Activated CD8-positive, alpha-beta memory T cell treated with anti-CD3 and anti-CD28 coated beads, Interleukin-2, amount 50 U/mL, for 24 hours (primary cell): ENCODE measurements around the gene TNFRSF14.
"Not testable (repeated sequence)": the region's sequence is repeated elsewhere in the genome, so short reads cannot be mapped to it uniquely, and the experiment has no call there.

Source experiments
- DNase-seq: peaks from one replicate; pipeline ENCODE4 v3.0.0-alpha.2; 2020; ENCODE audit errors: extremely low read depth

The TNFRSF14 gene

DNA sequence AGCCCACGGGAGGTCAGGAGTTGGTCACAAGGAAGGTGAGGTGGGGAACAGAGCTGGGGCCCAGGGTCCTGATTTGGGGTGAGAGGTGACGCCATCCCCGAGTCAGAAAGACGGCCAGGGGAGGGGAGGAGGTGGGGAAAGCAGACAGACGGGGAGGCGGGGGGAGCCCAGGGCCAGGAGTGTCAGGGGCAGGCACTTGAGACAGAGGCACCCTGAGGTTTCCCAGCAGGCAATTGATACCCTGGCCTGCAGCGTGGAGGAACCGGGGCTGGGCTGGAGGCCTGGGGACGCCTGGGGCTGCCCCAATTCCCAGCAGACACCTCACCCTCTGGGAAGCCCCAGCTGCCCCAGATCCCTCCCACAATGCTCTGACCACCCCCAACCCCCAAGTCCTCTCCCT lies 3.1 kb upstream of the TNFRSF14 start:
- not testable (repeated sequence) for DNase-seq

DNA sequence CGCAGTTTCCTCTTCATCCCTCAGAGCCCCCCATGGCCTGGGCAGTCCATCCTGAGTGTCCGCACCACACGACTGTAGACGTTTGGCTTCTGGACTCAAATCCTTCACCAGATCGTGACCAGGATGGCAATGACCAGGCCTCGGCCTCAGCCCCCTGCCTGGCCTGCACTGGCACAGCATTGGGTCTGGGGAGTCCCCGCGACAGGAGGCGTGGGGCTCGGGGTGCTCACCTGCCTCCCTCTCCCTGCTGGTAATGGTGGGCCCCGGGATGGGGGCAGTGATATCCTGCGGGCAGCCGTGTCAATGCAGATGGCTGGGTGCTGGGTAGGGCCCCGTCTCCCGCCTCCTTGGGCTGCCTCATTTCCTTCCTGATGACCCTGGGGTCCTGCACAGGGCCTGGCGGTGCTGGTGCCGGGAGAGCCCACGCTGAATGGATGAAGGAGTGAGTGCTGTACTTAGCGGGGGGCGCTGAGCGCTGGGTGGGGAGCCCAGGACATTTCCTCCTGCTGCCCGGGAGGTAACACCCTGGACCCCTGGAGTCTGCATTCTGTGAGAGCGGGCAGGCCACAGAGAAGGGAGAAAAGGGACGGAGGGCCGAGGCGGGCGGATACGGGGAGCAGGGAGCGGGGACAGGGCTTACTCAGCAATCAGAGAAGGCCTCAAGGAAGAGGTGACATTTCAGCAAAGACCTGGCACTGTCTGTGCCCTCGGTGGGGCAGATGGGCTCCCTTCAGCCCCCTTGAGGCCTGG lies 2.1 kb upstream of the TNFRSF14 start:
- no peak for DNase-seq

DNA sequence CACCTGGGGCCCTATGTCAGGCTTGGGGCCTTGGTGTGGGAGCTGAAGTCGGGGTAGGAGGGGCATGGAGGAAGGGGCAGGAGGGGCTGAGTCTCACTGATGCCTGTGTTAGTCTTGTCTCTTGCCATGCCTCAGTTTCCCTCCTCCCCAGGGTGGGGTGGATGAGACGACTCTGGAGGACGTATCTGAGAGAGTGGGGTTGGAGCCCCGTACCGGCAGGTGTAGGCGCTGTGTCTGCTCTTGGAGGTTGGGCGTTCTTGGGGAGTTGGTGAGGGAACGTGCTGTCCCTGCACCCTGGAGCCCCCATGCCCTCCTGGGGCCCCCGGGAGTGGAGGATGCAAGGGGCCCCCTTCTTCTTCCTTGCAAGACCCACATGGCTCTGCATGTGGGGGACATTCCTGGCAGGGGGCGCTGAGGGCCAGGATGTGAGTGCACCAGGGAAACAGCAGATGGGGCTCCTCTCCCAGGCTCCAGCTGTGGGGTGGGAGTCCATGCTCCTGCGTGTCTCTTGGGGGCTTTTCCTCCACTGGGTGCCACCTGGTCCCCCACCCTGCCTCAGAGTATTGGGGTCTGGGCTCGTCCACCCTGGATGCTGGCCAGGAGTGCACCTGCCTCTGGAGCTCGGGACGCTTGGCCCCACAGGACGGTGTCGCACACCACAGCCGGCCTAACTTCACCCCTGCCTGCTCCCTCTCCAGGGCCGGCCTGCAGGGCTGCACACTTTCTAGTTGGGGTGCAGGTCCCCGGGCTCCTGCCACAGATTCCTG lies 1.4 kb upstream of the TNFRSF14 start:
- no peak for DNase-seq

DNA sequence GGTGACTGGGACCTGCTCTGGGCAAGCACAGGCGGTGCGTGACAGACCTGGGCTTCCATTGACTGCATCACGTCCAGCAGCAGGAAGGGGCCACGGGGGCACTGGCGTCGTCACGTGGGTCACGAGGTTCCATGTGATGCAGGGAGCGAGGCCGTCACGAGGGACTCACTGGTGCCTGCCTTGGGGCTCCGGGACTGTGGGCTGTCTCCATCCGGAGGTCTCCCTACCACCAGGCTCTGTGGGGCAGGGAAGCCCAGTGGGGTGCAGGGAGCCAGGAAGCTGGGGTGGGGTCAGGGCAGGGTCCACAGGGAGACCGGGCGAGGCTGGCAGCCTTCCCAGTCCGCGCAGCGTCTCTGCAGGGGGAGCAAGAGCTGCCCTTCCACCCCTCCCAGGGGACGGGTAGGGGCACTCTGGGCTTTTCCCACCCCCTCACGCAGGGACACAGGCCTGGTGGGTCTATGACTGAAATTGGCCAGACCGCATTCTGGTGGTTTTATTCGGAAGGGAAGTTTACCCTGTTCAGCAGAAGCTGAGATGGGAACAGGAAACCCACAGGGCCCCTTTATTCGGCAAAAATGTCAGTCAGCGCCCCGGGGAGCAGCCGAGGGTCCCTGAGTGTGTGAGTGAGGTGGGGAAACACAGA lies 416 bp upstream of the TNFRSF14 start:
- DNase-seq: peak; percentile 54

DNA sequence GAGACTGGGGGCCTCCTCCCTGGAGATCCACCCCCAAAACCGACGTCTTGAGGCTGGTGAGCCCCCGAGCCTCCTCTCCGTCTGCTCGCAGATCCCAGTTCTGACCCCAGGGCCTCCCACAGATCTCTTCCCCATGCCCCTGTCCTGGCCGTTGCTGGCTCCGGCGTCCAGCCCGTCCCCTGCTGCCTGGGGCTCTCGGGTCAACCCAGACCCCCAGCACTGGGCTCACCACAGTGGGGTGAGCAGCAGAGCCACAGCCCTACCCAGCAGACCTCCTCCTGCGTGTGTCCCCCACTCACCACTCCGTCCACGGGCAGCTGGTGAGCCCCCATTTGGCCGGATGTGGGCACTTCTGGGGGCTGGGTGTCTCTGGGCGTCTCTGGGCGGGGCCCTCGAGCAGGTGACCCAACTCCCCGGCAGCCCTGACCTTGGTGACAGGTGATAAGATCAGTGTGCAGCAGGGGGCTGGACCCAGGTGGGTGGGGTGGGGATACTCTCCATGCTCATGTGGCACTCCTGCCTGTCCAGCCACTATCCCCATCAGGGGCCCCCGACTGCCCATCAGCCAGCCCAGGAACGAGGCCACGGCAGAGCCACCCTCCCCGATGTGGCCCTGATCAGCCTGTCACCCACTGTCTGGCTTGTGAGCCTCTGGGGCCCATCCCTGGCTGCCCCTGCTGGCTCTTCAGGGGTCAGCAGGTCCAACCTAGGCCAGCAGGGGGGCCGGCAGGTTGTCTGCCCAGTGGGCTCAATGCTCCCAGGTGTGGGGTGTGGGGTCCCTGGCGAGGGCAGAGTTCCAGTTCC lies 709 bp downstream of the TNFRSF14 start:
- DNase-seq: no peak

DNA sequence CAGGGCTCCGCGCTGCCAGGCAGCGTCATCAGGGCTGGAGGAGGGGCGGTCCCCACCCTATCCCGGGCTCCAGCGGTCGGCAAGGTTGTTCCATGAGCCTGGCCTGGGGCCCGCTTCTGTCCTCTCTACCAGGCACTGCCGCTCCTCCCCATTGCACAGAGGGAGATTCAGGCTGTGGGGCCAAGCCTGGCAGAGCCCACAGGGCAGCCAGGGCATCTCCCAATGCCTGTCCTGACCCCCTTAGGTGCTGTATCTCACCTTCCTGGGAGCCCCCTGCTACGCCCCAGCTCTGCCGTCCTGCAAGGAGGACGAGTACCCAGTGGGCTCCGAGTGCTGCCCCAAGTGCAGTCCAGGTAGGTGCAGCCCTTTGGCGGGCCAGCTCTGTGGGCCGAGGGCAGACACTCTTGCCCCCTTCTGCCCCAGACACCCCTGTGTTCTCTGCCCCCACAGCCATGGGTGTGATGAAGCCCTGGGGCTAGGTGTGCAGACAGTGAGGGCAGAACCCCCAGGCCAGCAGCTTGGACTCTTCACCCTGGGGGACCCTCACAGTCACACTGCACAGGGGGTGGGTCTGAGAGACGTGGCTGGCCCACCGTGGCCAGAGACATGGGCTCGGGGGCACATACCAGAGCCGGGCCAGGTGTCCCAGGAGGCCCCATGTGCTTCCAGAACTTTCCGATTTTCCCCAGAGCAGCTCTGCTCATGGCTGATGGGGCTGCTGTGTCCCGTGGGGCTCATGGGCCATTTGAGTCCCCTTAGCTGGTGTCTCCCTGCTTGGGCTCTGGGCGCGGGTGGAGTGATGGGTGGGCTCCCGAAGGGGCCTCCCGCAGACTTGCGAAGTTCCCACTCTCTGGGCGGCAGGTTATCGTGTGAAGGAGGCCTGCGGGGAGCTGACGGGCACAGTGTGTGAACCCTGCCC lies 1.6 kb downstream of the TNFRSF14 start:
- DNase-seq: no peak

DNA sequence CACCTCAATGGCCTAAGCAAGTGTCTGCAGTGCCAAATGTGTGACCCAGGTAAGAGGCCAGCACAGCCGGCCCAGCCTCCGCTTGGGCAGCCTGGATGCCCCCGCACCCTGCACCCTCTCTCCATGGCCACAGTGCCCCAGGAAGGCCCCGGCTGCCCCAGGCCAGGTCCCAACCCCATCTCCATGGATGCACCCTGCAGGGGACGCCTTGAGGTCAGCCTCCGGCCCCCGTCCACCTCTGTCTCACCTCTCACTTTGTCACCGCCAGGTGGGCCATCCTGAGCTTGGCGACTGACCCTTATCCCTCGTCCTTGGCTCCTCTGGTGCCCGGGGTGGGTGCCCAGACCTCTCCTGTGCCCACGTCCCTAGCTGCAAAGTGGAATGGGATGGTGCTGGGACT lies 2.2 kb downstream of the TNFRSF14 start:
- DNase-seq: no peak

DNA sequence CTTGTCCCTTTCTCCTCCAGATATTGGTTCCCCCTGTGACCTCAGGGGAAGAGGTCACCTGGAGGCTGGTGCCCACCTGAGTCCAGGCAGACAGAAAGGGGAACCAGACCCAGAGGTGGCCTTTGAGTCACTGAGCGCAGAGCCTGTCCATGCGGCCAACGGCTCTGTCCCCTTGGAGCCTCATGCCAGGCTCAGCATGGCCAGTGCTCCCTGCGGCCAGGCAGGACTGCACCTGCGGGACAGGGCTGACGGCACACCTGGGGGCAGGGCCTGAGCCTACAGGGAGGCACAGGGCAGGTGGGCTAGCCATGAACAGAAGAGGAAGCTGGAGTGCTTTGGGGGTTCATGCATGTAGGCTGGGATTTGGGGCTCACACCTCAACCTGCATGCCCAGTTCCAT lies 2.7 kb downstream of the TNFRSF14 start:
- DNase-seq: no peak

DNA sequence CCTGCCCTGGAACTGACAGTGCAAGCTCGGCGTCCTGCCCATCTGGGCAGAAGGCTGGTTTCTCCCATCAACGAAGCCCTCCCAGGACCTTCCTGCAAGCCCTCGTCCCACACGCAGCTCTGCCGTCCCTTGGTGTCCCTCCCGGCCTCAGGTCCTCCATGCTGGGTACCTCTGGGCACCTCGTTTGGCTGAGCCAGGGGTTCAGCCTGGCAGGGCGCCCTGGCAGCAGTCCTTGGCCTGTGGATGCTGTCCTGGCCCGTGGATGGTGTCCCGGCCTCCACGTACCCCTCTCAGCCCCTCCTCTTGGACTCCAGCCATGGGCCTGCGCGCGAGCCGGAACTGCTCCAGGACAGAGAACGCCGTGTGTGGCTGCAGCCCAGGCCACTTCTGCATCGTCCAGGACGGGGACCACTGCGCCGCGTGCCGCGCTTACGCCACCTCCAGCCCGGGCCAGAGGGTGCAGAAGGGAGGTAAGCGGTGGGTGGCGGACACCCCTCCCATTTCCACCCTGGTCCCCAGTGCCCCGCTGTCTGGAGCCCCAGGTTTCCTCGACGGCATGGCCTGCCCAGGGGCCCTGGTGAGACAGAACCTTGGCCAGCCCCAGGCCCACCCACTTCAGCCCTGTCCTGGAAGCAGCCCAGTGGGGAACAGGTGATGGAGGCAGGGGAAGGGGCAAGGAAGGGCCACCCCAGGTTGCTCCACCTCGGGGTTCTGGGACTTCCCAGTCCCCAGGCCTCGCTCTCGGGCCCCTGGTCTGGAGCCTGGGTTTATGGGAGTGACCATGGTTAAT lies 3.5 kb downstream of the TNFRSF14 start:
- no peak for DNase-seq

DNA sequence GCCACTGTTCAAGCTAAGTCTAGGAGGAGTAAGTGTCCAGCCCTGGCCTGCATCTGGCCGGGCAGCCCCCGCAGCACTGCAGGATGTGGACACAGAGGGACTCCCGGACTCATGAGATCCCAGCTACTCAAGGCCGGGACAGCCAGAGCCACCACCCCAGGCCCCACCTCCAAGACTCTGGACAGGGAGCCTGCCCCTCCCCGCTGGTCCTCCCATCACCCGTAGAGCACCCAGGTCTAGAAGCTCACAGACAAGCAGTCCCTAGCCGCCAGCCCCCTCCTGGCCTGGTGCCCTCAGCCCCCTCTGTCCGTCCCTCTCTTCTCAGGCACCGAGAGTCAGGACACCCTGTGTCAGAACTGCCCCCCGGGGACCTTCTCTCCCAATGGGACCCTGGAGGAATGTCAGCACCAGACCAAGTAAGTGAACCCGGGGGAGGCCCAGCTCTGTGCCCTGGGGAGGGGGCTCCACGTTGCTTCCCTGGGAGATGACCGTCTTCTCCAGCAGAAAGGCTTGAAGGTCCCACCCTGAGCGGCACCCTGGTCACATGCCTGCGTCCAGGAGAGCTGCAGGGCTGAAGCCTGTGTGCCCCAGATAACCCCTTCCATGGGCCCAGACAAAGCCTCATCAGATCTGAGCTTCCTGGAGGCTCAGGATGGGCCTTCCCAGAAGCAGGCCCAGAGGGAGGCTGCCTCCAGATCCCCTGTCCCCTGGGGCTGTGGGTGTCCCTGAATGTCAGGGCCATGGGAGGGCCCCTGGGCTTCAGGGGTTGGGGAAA lies 4.3 kb downstream of the TNFRSF14 start:
- no peak for DNase-seq

DNA sequence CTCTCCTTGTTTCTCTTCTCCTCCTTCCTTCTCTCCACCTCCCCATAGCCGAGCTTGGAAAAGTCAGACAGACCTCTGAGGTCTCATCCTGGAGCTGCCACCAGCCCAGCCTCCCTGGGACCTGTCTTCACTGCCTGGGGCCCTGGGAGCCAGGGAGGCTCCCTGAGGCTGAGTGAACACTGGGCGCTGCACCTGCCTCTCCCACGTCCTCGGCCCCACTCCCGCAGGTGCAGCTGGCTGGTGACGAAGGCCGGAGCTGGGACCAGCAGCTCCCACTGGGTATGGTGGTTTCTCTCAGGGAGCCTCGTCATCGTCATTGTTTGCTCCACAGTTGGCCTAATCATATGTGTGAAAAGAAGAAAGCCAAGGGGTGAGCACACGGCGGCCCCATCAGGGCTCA lies 5.3 kb downstream of the TNFRSF14 start:
- DNase-seq: no peak

DNA sequence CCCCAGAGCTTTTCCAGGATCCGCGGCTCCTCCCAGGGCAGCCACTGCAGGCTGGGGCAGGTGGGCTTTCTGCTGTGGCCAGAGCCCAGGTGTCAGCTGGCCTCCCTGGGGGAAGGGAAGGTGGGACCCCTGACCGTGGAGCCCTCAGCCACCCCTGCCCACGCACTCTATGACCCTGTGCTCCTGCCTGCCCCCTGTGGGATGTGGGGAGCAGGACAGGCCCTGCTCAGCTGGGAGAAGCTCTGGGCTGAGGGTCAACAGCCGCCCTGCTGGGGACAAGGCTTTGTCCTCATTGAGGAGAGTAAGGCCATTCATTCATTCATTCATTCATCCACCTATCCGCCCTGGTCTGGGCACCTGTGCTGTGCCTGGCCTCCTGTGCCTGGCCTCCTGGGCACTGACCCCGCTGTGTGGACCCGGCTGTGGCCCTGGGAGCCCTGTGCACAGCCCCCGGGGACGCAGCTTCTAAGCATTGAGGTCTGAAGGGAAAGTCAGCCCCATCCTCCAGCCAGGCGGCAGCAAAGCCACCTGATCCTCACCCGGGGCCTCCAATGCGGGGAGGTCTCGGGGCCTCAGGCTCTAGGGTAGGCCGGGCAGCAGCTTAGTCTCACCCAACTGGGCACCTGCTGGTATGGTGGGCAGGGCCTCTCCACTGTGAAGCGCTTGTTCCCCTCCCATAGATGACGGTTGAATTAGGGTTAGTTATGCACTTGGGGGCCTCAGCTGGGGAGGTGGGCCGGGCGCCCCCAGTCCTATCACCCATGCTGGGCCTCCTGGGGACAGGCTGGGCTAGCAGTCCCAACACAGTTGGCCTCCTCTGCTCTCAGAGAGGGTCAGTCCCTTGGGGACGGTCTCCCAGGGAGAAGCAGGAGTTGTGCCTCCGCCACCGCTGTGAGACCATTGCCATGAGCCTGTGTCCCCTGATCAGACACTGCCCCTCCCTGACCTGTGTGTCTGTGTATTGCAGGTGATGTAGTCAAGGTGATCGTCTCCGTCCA lies 6.0 kb downstream of the TNFRSF14 start:
- DNase-seq: no peak

DNA sequence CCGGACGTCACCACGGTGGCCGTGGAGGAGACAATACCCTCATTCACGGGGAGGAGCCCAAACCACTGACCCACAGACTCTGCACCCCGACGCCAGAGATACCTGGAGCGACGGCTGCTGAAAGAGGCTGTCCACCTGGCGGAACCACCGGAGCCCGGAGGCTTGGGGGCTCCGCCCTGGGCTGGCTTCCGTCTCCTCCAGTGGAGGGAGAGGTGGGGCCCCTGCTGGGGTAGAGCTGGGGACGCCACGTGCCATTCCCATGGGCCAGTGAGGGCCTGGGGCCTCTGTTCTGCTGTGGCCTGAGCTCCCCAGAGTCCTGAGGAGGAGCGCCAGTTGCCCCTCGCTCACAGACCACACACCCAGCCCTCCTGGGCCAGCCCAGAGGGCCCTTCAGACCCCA lies 7.0 kb downstream of the TNFRSF14 start:
- DNase-seq: no peak

DNA sequence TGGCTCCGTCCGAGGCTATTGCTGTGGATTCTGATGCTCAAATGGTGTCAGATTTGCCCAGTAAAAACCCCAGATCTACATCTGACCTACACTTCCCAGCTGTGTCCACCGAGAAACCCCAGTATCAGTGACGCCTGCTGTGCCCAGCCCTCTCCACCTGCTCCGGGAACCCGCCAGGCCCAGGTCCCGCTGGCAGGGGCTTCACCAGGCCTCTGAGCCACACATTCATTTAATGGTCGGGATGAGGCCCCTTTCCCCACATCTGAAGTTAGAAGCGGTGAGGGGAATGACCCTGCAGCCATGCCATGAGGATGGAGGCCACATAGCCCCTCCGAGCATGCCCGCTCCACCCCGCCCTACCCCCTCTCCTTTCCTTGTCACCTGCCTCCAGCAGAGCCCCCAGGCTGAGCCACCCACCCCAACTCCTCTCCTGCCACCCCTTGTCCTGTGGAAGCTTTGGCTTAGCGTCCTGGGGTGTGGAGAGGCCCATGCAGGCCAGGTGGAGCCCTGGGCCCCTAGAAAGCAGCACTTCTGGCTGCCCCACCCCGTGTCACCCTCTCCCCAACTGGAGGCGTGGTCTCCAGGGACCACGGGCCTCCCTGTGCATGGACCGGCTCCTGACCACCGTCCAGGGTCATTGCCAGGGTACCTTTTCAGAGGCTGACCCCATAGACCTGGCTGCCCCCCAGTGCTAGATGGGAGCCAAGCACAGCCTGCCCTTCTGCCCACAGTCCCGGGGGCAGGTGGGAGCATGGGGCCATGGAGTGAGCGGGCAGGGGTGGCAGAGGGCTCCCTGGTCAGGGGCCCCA lies 8.0 kb downstream of the TNFRSF14 start:
- DNase-seq: no peak

DNA sequence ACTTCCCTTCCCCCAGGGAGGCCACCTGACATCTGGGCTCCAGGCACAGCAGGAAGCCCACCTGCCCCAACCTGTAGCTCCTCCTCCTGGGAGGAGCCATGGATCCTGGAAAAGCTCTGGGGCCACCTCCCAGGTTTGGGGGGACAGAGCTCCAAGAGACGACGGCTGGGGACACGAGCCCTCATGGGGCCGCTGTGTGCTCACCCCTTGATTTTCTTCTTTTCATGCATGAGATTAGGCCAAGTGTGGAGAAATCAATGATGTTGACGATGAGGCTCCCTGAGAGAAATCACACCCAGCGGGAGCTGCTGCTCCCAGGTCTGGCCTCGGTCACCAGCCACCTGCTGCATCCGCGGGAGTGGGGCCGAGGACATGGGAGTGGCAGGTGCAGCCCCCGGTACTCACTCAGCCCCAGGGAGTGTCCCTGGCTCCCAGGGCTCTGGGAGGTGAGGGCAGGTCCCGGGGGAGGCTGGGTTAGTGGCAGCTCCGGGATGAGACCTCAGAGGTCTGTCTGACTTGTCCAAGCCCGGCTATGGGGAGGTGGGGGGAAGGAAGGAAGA lies 8.7 kb downstream of the TNFRSF14 start:
- DNase-seq: no peak

DNA sequence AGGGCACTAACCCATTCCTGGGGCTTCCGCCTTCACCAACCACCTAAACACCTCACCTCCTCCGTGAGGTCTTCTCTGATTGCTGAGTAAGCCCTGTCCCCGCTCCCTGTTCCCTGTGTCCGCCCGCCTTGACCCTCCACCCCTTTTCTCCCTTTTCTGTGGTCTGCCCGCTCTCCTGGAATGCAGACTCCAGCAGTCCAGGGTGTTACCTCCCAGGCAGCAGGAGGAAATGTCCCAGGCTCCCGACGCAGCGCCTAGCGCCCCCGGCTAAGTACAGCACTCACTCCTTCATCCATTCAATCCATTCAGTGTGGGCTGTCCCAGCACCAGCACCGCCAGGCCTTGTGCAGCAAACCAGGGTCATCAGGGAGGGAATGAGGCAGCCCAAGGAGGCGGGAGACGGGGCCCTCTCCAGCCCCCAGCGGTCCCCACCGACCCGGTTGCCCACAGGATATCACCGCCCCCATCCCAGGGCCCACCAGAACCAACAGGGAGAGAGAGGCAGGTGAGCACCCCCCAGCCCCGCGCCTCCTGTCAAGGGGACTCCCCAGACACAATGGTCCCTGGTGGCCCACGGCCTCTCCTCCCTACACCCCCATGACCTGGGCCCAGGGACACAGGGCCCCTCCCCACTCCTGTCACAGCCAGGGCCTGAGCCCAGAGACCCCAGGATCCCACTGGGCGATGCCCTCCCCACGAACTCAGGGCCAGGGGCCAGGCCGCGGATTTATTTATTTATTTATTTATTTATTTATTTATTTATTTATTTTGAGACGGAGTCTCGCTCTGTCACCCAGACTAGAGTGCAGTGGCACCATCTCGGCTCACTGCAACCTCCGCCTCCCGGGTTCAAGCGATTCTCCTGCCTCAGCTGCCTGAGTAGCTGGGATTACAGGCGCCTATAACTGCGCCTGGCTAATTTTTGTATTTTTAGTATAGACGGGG lies 10.2 kb downstream of the TNFRSF14 start:
- DNase-seq: no peak
